ENCODE measurements around the gene PDZD4. TPM values are rescaled to one million over a fixed set of nuclear protein-coding genes. Genes with fewer than 3 reads are reported as not detected.

The PDZD4 gene
- polyA plus RNA-seq, 3 donors, result 1.5 to 2.7 (median 2.1) TPM

DNA sequence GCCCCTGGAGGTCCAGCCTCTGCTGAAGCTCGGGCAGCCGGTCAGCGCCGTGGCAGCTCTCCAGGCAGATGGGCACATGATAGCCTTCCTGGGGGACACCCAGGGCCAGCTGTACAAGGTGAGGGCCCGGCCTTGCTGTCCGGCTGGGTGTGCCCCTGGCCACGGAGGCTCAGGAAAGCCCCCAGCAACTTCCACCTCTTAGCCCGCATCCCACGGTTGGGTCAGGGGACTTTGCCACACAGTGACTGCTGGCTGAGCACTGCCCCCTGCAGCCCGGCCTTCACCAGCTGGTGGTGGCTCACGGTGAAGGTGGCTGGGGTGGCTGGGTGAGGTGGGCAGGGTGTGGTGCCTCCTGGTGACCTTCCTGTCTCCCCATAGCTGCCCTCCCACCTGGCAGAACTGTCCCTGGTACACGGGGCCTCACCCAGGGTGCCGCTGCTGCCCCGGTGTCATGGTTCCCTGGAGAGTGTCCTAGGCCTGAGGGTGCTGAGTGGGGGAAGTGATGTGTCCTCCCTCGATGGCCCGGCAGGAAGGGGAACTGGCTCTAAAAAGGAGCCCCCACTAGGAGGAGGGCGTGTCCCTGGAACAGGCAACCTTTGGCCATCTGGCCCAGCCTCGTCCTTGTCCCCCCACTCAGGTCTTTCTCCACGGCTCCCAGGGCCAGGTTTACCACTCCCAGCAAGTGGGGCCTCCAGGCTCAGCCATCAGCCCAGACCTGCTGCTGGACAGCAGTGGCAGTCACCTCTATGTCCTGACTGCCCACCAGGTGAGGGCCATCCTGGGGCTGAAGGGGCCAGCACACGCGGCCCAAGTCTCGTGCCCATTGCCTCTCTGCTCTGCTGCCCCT, 61.8 kb downstream of the PDZD4 start:
- no peak overlapping the region for H3K27ac ChIP-seq (ENCODE audit: low read depth, low read length)
- 75 to 80% (median 76%) methylated on average over 13 to 22 of the region's 22 CpGs for WGBS, 3 donors

DNA sequence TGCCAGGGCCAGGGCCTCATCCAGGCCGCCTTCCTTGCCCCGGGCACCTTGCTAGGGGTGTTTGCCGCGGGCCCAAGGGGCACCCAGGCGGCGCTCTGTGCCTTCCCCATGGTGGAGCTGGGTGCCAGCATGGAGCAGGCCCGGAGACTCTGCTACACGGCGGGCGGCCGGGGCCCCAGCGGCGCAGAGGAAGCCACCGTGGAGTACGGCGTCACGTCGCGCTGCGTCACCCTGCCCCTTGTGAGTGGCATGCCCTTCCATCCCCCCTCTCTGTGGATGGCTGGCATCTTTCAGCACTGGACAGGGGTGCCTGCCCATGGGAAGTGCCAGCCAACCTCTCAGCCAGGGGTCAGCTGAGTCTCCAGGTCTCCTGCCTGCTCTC, 62.7 kb downstream of the PDZD4 start:
- no peak overlapping the region for H3K27ac ChIP-seq (ENCODE audit: low read depth, low read length)
- WGBS, 3 donors, result 94 to 95% methylated on average over 14 to 15 of the region's 20 CpGs; no CpG with 5 or more reads in 1 of the 3 donors

DNA sequence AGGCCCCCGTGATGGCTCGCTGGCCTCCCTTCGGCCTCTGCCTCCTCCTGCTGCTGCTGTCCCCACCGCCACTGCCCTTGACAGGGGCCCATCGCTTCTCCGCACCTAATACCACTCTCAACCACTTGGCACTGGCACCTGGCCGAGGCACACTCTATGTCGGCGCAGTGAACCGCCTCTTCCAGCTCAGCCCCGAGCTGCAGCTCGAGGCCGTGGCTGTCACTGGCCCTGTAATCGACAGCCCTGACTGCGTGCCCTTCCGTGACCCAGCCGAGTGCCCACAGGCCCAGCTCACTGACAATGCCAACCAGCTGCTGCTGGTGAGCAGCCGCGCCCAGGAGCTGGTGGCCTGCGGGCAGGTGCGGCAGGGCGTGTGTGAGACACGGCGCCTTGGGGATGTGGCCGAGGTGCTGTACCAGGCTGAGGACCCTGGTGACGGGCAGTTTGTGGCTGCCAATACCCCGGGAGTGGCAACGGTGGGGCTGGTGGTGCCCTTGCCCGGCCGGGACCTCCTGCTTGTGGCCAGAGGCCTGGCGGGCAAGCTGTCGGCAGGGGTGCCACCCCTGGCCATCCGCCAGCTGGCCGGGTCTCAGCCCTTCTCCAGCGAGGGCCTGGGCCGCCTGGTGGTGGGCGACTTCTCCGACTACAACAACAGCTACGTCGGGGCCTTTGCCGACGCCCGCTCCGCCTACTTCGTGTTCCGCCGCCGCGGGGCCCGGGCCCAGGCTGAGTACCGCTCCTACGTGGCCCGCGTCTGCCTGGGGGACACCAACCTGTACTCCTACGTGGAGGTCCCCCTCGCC, 63.3 kb downstream of the PDZD4 start:
- 81 to 94% (median 90%) methylated on average over 35 to 56 of the region's 56 CpGs for WGBS, 3 donors
- H3K27ac ChIP-seq (ENCODE audit: low read depth, low read length), result no peak overlapping the region

DNA sequence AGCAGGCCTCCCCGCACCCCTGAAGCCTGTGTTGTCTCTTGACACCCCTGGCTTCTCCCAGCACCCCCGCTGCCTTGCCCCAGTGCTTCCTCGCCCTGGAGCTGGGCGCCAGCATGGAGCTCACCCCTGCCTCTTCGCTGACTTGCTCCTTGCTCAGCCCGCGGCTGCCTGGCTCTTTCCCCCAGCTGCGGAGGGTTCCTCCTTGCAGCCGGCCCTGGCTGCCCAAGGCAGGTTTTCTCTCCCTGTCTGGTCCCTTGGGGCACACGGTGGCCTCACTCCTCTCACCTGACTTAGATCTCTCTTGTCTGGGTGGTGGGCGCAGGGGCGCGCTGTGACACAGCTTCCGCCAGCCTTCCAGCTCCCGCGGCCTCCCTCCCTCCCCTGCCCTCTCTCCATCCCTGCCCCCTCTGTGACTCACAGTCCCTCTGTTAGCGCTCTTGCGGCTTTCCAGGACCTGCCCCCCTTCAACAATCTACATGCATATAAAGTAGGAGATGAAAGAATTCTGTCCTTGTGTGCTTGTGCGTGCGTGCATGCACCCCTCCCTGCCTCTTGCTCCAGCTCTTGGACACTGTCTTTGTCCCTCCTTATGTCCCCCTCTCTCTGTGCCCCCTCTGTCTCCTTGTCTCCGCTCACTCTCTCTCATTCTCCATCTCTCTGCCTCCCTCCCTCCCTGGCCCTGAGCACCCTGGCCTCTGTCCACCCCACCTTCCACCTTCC, 64.1 kb downstream of the PDZD4 start:
- no peak overlapping the region for H3K27ac ChIP-seq (ENCODE audit: low read depth, low read length)
- 39 to 62% (median 61%) methylated on average over 12 to 21 of the region's 21 CpGs for WGBS, 3 donors

DNA sequence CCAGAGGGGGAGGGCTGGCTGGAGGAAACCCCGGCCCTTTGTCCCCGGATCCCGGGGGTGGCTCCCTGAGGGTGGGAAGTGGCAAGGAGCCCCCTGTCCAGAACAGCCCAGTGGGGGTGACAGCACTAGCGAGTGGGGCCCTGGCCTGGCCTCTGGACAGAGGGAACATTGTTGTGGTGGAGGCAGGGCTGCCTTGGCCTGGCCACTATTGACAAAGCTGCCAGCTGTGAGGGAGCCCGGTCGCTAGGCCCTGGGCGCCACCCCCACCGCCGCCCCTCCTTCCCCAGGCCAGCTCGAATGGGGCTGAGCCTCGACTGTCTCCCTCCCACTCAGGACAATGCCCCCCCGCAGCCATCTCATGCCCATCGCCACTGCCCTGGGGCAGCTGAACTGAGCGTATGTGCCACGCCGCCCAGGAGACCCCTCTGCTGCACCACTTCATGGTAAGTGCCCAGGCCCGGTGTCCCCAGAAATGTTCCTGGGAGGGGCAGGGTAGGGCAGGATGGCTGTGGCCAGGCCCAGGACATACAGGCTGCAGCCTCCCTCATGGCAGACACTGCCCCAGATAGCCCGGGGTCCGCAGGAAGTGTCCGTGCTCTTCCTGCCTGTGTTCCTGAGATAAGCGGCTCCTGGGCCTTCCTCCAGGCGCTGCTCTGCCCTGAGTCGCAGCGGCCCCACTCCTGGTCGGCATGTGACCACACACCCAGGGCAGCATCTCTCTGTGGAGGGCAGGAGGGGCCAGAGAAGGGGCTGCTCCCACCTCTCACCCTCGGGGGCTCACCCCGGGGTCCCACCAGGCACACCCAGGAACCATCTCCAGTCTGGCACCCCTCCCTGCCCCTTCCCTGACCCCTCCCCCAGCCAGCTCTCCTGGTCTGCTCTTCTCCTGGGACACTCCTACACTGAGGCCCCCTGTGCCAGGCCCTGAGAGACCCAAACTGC, 64.9 kb downstream of the PDZD4 start:
- H3K27ac ChIP-seq (ENCODE audit: low read depth, low read length), result no peak overlapping the region
- 48 to 68% (median 62%) methylated on average over 12 to 26 of the region's 27 CpGs for WGBS, 3 donors

DNA sequence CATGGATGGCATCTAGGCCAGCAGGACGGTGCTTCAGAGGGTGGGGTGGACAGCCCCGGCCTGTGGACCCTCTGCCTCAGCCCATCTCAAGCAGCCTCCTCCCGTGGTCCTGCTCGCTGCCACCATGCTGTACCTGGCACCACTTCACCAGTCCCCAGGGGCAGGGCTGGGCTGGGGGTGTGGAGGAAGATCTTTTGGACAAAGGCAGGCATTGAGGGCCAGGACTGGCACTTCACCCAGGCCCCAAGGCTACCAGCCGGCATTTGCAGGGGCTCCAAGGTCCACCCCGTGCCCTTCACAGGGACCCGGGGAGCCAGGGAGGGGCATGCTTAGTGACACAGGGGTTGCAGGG, 65.6 kb downstream of the PDZD4 start:
- H3K27ac ChIP-seq (ENCODE audit: low read depth, low read length), result no peak overlapping the region
- WGBS, 3 donors, result 63 to 81% (median 80%) methylated on average over 3 to 7 of the region's 7 CpGs

DNA sequence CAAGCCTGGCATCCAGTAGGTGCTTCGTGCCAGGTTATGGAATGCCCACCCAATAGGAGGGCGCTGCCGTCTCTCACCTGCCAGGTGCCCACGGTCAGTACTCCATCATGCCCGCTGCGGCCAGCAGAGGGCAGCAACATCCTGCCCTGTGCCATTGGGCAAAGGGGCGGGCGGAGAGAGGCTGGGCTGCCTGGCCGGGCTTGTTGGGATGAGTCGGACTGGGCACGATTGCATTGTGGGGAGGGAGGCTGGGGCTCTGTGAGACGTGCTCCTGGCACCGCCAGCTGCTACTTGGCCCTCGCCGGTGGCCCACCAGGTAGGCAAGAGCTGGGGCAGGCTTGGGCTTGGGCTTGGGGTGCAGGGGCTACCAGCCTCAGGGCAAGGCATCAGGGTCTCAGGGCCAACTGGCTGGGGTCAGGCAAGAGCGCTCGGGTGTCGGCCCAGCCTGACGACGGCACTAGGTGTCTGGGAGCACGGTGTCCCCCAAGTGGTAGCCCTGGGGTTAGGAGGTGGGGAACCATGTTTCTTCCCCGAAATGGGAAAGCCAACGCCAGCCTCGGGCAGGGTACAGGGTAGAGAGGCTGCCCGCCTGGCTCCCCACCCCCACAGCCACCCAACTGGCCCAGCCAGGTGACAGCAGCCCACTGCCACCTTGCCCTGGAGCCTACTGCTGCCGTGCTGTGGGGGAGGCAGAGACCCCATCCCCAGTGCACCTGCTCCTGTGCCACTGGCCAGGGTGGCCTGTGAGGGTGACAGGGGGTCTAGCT, 66.2 kb downstream of the PDZD4 start, which contains the start of gene PLXNB3:
Gene PLXNB3 (plus strand): TSS at position 261 of the 767 bp plus-strand sequence. CDS start 1,287 bp downstream, outside the sequence.
- WGBS, 3 donors, result 13 to 38% (median 27%) methylated on average over 18 to 26 of the region's 26 CpGs
- H3K27ac ChIP-seq (ENCODE audit: low read depth, low read length), result no peak within 1 kb of the TSS

DNA sequence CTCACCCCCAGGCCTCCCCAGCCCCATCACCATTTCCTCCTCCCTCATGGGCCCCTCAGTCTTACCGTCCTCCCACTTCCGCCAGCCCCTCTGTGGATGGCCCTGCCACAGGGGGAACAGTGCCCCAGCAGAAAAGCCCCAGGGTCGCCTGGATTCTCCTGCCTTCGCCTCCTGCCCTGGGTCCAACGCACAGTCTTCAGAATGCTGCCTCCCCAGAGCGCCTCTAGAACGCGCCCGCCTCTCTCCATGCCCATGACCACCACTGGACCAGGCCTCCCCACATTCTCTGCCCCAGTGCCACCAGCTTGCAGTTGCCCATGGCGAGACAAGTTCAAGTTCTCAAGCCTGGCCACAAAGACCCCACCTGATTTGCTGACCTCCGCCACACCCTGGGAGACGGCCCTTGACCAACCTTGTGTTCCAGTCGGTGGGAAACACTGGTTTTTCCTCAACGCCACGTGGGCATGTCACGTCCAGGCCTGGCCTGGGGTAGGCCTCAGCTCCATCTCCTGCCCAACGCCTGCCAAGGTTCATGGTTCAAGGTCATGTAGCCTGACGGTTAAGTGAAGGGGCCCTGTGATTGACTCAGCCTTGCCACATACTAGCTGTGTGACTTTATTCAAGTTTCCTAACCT, 66.9 kb downstream of the PDZD4 start:
- H3K27ac ChIP-seq (ENCODE audit: low read depth, low read length), result no peak overlapping the region
- 62 to 84% (median 80%) methylated on average over 14 to 16 of the region's 18 CpGs for WGBS, 3 donors

DNA sequence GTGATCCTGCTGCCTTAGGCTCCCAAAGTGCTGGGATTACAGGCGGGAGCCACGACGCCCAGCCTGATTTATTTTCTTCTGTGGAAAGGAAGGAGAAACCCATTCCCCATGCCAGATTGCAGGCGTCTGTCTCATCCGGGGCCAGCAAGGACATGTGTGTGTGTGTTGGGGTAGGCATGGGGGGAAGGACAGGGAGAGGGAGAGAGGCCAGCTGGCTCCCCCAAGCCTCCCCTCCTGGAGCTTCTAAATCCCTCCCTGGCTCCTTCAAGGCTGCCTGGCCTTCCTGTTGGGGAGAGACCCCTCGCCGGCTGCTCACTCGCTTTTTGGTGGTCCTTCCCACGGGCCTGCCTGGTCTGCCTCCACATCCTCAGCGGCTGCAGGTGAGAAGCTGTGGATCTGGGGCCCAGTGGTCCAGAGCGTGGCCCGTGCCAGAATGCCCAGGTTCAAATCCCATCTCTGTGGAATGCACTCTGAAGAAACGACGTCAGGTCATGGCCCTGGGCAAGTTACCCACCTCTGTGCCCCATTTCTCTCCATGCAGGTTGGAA, 67.6 kb downstream of the PDZD4 start:
- H3K27ac ChIP-seq (ENCODE audit: low read depth, low read length), result no peak overlapping the region
- 87 to 94% (median 91%) methylated on average over 13 to 14 of the region's 14 CpGs for WGBS, 3 donors

DNA sequence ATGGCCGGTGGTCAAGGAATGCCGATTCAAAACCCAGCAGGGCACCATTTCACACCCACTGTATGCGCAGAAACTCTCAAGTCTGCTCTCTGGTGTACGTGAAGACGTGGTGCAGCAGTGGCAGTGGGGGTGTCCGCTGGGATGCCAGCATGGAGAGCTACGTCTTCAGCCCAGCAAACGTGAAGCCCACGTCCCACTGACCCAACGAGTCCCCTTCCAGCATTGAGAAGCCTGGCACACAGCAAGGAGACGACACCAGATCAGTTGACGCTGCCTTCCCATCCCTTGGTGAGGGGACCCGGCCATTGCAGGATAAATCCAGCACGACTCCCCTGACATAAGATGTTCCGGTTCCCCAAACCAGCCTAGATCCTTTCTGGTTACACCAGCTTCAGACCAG, 68.5 kb downstream of the PDZD4 start:
- no peak overlapping the region for H3K27ac ChIP-seq (ENCODE audit: low read depth, low read length)
- WGBS, 3 donors, result 81 to 89% (median 83%) methylated on average over 15 of the region's 15 CpGs

DNA sequence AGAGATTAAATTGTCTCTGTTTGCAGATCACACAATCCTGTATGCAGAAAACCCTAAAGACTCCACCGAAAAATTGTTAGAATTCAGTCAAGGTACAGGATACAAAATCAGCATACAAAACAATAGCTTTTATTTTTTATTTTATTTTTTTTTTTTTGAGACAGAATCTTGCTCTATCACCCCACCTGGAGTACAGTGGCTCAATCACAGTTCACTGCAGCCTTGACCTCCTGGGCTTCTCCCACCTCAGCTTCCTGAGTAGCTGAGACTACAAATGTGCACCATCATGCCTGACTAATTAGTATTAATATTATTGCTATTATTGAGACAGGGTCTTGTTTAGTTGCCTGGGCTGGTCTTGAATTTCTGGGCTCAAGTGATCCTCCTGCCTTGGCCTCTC, 75.2 kb downstream of the PDZD4 start:
- H3K27ac ChIP-seq (ENCODE audit: low read depth, low read length), result no peak overlapping the region
- WGBS, 3 donors, result 67 to 100% (median 81%) methylated on average over 1 of the region's 1 CpG

Other genes with a start within 250 kb of the PDZD4 start
- gene CCNQ, start 231.4 kb downstream of the PDZD4 start, polyA plus RNA-seq, result 10 to 100 TPM; 19.3 to 26.9 (median 22.3) TPM
- 1 to 10 TPM in 1 of 3 donors, under 1 TPM in 1, not detected in 1; 0.07 to 1.0 TPM for gene DUSP9, start 183.3 kb downstream of the PDZD4 start, polyA plus RNA-seq
- 1 to 10 TPM in 2 of 3 donors, under 1 TPM in 1; 0.64 to 1.5 (median 1.5) TPM for gene PNCK, start 156.7 kb downstream of the PDZD4 start, polyA plus RNA-seq
- gene SLC6A8, start 142.6 kb downstream of the PDZD4 start, polyA plus RNA-seq, result 10 to 100 TPM; 14.7 to 61.0 (median 20.0) TPM
- 100 to 1,000 TPM; 151 to 640 (median 216) TPM for gene BCAP31, start 106.2 kb downstream of the PDZD4 start, polyA plus RNA-seq
- gene ABCD1, start 105.7 kb downstream of the PDZD4 start, polyA plus RNA-seq, result 10 to 100 TPM in 1 of 3 donors, 1 to 10 TPM in 2; 7.5 to 29.9 (median 9.6) TPM
- gene PLXNB3, start 66.3 kb downstream of the PDZD4 start, polyA plus RNA-seq, result 1 to 10 TPM; 3.4 to 9.1 (median 8.3) TPM
- under 1 TPM; 0.23 to 0.67 (median 0.30) TPM for gene SRPK3, start 49.5 kb downstream of the PDZD4 start, polyA plus RNA-seq
- 10 to 100 TPM; 34.9 to 81.0 (median 51.6) TPM for gene IDH3G, start 36.2 kb downstream of the PDZD4 start, polyA plus RNA-seq
- 100 to 1,000 TPM; 283 to 679 (median 378) TPM for gene SSR4, start 35.9 kb downstream of the PDZD4 start, polyA plus RNA-seq
- gene L1CAM, start 55.6 kb upstream of the PDZD4 start, polyA plus RNA-seq, result 1 to 10 TPM; 1.3 to 1.8 (median 1.5) TPM
- gene AVPR2, start 74.1 kb upstream of the PDZD4 start, polyA plus RNA-seq, result 1 to 10 TPM; 1.3 to 7.1 (median 5.9) TPM
- 100 to 1,000 TPM in 1 of 3 donors, 10 to 100 TPM in 1, 1 to 10 TPM in 1; 9.9 to 106 (median 43.6) TPM for gene ARHGAP4, start 95.7 kb upstream of the PDZD4 start, polyA plus RNA-seq
- gene NAA10, start 104.5 kb upstream of the PDZD4 start, polyA plus RNA-seq, result 100 to 1,000 TPM in 1 of 3 donors, 10 to 100 TPM in 2; 68.6 to 169 (median 98.6) TPM
- gene RENBP, start 114.1 kb upstream of the PDZD4 start, polyA plus RNA-seq, result 10 to 100 TPM in 2 of 3 donors, 1 to 10 TPM in 1; 2.9 to 19.3 (median 18.4) TPM
- 10 to 100 TPM in 2 of 3 donors, 1 to 10 TPM in 1; 9.5 to 20.2 (median 13.7) TPM for gene HCFC1, start 141.3 kb upstream of the PDZD4 start, polyA plus RNA-seq
- gene TMEM187, start 142.2 kb upstream of the PDZD4 start, polyA plus RNA-seq, result 10 to 100 TPM in 1 of 3 donors, 1 to 10 TPM in 2; 3.3 to 14.3 (median 5.8) TPM
- gene IRAK1, start 189.4 kb upstream of the PDZD4 start, polyA plus RNA-seq, result 10 to 100 TPM; 53.8 to 92.1 (median 68.1) TPM